ENCODE data around the gene KCNIP1. TPM values are rescaled to one million over a fixed set of nuclear protein-coding genes. Genes with fewer than 3 reads are reported as not detected.

KCNIP1 gene
- total and polyA plus RNA-seq, 10 of the 15 experiments (the other 5 are each of a cell fraction or from before 2014, with no cell fraction given) = not detected

DNA sequence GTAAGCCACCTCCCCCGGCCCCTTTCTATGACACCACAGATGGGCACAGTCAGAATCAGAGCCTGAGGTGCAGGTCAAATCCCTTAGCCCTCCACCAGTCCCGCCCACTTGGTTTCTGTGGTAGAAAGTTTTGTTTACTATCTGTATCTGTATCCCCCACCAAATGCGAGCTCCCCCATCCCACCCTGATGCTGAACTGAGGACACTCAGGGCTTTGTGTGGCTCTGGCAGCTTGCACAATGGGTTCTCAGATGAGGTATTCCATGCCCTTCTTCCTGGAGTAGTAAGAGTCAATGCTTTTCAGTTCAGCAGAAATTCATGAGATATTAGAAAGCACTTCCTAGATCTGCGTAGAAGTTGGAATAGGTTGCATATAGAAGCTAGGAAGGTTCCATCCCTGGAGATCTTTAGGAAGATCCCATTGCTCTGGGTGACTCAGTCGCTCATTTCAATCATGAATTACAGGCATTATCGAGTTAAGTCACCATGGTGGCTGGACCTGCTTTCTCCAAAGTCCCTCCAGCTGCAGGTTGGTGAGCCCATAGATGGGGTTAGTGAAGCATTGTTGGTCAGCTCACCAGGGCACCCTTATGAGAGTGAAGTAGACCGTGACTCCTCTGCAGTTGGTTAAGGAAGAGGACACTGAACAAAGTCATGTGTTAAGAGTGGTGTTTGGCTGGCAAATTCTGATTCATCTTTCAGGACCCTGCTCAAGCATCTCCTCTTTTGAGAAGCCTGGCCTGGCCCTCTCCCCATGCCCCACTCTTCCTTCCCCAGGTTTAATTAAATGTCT lies 10.6 kb upstream of the KCNIP1 start:
- intact Hi-C loops (cut with micrococcal nuclease; ENCODE audit: unreplicated experiment) (no loop called here), in situ Hi-C loops (cut with MboI) (no loop called here)
- SMC1A ChIA-PET (ENCODE audit: uncharacterized antibody, unreplicated experiment) = no interaction called here
- RAD21 ChIA-PET (ENCODE audit: unreplicated experiment) = no interaction called here
- H3K36me3 ChIP-seq (ENCODE audit: control insufficient read depth in 2 of 2, insufficient read depth in 2 of 2, low read length in 1 of 2) = no peaks in the 10 kb centered on the region
- DNase-seq (ENCODE audit: low read depth, low spot score) = no peak
- H3K4me3 ChIP-seq = no peak overlapping the region
- H3K27ac ChIP-seq (ENCODE audit: control insufficient read depth, insufficient read depth) = no peak overlapping the region
- no peak overlapping the region for H2AFZ ChIP-seq (ENCODE audit: control insufficient read depth, low read depth, low read length)
- no peaks in the 10 kb centered on the region for H4K20me1 ChIP-seq (ENCODE audit: control insufficient read depth, insufficient read depth)
- H3K4me1 ChIP-seq (ENCODE audit: control insufficient read depth, insufficient read depth, low read length) = no peaks in the 10 kb centered on the region
- CTCF ChIA-PET = no interaction called here
- TF ChIP-seq DPF2 (IDR thresholded peaks at IDR 0.05) = no peak
- no peak for TF ChIP-seq ZNF622 (IDR thresholded peaks at IDR 0.05)
- TF ChIP-seq KLF5 (IDR thresholded peaks at IDR 0.05; ENCODE audit: partially characterized antibody) = no peak
- no peak for TF ChIP-seq ZBTB4 (CRISPR knock-in tag; IDR thresholded peaks at IDR 0.05)
- no peak for TF ChIP-seq SMC3 (IDR thresholded peaks at IDR 0.05; ENCODE audit: borderline replicate concordance, low read length)
- no peak for TF ChIP-seq ZZZ3 (IDR thresholded peaks at IDR 0.05; ENCODE audit: control insufficient read depth, insufficient read length, low read depth)
- no peak for TF ChIP-seq EGR1 (IDR thresholded peaks at IDR 0.05; ENCODE audit: borderline replicate concordance in 1 of 2, low read depth in 2 of 2, low read length in 2 of 2)
- no peak for TF ChIP-seq HDAC2 (IDR thresholded peaks at IDR 0.05)
- no peak for TF ChIP-seq EP300 (IDR thresholded peaks at IDR 0.05; ENCODE audit: borderline replicate concordance in 1 of 2, control insufficient read depth in 1 of 2, low read depth in 2 of 2, low read length in 2 of 2)
- no peak for TF ChIP-seq RAD21 (IDR thresholded peaks at IDR 0.05; ENCODE audit: insufficient read depth, low read depth, low read length)
- TF ChIP-seq NR2F1 (conservative IDR thresholded peaks at IDR 0.05) = no peak
- TF ChIP-seq NFYB (IDR thresholded peaks at IDR 0.05; ENCODE audit: insufficient read depth, low read depth, low read length) = no peak
- no peak for TF ChIP-seq STAT1 (conservative IDR thresholded peaks at IDR 0.05)
- TF ChIP-seq, protein P1, sequence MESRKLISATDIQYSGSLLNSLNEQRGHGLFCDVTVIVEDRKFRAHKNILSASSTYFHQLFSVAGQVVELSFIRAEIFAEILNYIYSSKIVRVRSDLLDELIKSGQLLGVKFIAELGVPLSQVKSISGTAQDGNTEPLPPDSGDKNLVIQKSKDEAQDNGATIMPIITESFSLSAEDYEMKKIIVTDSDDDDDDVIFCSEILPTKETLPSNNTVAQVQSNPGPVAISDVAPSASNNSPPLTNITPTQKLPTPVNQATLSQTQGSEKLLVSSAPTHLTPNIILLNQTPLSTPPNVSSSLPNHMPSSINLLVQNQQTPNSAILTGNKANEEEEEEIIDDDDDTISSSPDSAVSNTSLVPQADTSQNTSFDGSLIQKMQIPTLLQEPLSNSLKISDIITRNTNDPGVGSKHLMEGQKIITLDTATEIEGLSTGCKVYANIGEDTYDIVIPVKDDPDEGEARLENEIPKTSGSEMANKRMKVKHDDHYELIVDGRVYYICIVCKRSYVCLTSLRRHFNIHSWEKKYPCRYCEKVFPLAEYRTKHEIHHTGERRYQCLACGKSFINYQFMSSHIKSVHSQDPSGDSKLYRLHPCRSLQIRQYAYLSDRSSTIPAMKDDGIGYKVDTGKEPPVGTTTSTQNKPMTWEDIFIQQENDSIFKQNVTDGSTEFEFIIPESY (IDR thresholded peaks at IDR 0.05) = no peak
- no peak for TF ChIP-seq MTA3 (IDR thresholded peaks at IDR 0.05; ENCODE audit: borderline replicate concordance, low read length)
- TF ChIP-seq IKZF2 (IDR thresholded peaks at IDR 0.05) = no peak
- H3K79me2 ChIP-seq (ENCODE audit: control insufficient read depth, insufficient read depth, low read length) = no peaks in the 10 kb centered on the region
- BruUV-seq (replicated peaks) = no TSS peak
- 3% methylated on average over 7 of the region's 7 CpGs for WGBS (ENCODE audit: insufficient coverage, insufficient replicate concordance, low lambda C conversion rate, missing lambda C conversion rate)
- POLR2A ChIA-PET = no interaction called here
- FAIRE-seq = no peak
- peaks cover 5 to 9% of the 10 kb centered on the region in 2 experiments for H3K27me3 ChIP-seq (replicated peaks in 1 of 2; ENCODE audit: control insufficient read depth in 2 of 2, insufficient read depth in 2 of 2, low read length in 1 of 2)
- ATAC-seq = no peak
- H3K4me2 ChIP-seq (ENCODE audit: control insufficient read depth, insufficient read depth) = no peak overlapping the region
- no peaks in the 10 kb centered on the region for H3K9me3 ChIP-seq (replicated peaks; ENCODE audit: control insufficient read depth, insufficient read depth, low read length)
- no peak overlapping the region for H3K9ac ChIP-seq (ENCODE audit: control insufficient read depth, insufficient read depth, low read length)

All from GM12878 (cell line).